ENCODE results near the gene CYTH2.
A peak's percentile ranks its signal among the peaks of the same experiment; 100 is the strongest.
"Not testable (repeated sequence)": the region's sequence is repeated elsewhere in the genome, so short reads cannot be mapped to it uniquely, and the experiment has no call there.

Gene CYTH2

DNA sequence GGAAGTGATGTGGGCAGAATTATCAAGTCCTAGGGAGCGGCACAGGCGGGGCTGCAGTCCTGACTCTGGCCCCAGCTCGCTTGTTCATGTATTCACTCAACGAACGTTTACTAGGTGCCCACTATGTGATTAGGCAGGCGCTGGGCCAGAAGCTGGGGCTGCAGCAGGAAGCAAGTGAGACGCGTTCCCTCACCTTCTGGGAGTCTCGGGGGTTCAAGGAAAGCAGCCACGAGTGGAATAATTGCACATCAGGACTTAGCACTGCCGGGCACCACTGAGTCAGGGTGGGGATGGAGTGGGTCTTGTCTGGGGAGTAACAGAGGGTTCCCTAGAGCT is 44.9 kb downstream of the CYTH2 start:
- Histone ChIP-seq H3K4me3 (ENCODE audit: low read depth, low read length) (peak overlapping the region; percentile 75; the same call in 1 of the 2 replicates), H3K36me3 (ENCODE audit: insufficient read depth, low read length) (no peaks in the 10 kb centered on the region), H3K27me3 (ENCODE audit: insufficient read depth, low read length) (peaks cover 18% of the 10 kb centered on the region), H3K4me1 (ENCODE audit: control insufficient read depth, insufficient read depth, low read length, unreplicated experiment) (no peaks in the 10 kb centered on the region), H3K79me2 (ENCODE audit: control insufficient read depth, insufficient read depth, low read length, unreplicated experiment) (no peaks in the 10 kb centered on the region), H3K27ac (ENCODE audit: low read depth, low read length) (no peak overlapping the region), H2AFZ (ENCODE audit: low read length, unreplicated experiment) (no peak overlapping the region)

DNA sequence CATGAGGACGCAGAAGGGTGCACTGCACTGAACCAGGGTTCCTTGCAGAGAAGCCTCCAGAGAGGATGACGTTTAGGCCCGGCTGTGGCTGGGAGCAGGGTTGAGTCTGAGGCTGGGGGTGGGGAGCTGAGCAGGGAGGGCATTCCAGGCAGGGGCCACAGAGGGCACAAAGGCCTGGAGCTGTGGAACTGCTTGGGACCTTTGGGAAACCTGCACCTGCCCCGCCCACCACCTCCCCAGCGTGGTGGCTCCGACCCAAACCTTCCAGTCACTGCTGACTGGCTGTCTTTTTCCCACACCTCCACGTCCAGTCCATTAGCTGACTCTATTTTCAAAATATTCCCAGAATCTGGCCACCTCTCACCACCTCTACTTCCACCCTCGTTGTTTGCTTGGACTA is 47.4 kb downstream of the CYTH2 start:
- Histone ChIP-seq H3K4me3 (ENCODE audit: low read depth, low read length) (no peak overlapping the region), H3K27me3 (ENCODE audit: insufficient read depth, low read length) (peaks cover 14% of the 10 kb centered on the region), H3K27ac (ENCODE audit: low read depth, low read length) (no peak overlapping the region), H3K4me1 (ENCODE audit: control insufficient read depth, insufficient read depth, low read length, unreplicated experiment) (no peaks in the 10 kb centered on the region), H3K36me3 (ENCODE audit: insufficient read depth, low read length) (no peaks in the 10 kb centered on the region), H2AFZ (ENCODE audit: low read length, unreplicated experiment) (no peak overlapping the region), H3K79me2 (ENCODE audit: control insufficient read depth, insufficient read depth, low read length, unreplicated experiment) (no peaks in the 10 kb centered on the region)

DNA sequence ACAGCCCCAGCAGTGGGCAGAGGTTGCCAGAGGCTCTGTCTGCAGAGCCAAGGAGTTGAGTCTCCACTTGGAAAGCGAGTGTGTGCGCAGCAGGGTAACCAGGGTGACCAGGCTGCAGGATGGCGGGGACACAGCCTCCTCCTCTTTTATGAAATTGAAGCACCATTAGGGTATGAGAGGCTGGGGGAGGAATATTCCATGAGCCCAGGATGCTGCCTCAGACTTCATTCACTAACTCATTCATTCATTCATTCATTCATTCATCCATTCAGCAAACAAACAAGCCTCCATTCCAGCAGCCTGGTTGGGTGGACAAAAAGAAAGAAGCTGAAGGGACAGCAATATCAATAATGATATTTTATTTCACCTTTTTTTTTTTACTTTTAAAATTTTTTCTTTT is 49.0 kb downstream of the CYTH2 start:
- no peak overlapping the region for H2AFZ ChIP-seq (ENCODE audit: low read length, unreplicated experiment)
- H3K4me3 ChIP-seq (ENCODE audit: low read depth, low read length), result no peak overlapping the region
- no peaks in the 10 kb centered on the region for H3K79me2 ChIP-seq (ENCODE audit: control insufficient read depth, insufficient read depth, low read length, unreplicated experiment)
- H3K27me3 ChIP-seq (ENCODE audit: insufficient read depth, low read length), result peaks cover under 1% of the 10 kb centered on the region; the same call in 1 of the 2 replicates
- no peaks in the 10 kb centered on the region for H3K36me3 ChIP-seq (ENCODE audit: insufficient read depth, low read length)
- H3K27ac ChIP-seq (ENCODE audit: low read depth, low read length), result no peak overlapping the region
- H3K4me1 ChIP-seq (ENCODE audit: control insufficient read depth, insufficient read depth, low read length, unreplicated experiment), result no peaks in the 10 kb centered on the region

DNA sequence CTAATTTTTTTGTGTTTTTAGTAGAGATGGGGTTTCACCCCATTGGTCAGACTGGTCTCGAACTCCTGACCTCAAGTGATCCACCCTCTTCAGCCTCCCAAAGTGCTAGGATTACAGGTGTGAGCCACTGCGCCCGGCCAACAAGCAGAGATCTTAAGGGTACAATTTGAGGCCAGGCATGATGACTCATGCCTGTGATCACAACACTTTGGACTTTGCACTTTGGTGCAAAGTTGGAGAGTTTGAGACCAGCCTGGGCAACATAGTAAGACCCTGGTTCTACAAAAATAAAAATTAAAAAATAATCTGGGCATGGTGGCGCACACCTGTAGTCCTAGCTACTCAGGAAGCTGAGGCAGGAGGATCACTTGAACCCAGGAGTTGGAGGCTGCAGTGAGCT is 50.3 kb downstream of the CYTH2 start:
- not testable (repeated sequence) for H3K4me3 ChIP-seq (ENCODE audit: low read depth, low read length); H3K27ac ChIP-seq (ENCODE audit: low read depth, low read length); H3K79me2 ChIP-seq (ENCODE audit: control insufficient read depth, insufficient read depth, low read length, unreplicated experiment); H3K4me1 ChIP-seq (ENCODE audit: control insufficient read depth, insufficient read depth, low read length, unreplicated experiment); H2AFZ ChIP-seq (ENCODE audit: low read length, unreplicated experiment); H3K36me3 ChIP-seq (ENCODE audit: insufficient read depth, low read length); H3K27me3 ChIP-seq (ENCODE audit: insufficient read depth, low read length)

DNA sequence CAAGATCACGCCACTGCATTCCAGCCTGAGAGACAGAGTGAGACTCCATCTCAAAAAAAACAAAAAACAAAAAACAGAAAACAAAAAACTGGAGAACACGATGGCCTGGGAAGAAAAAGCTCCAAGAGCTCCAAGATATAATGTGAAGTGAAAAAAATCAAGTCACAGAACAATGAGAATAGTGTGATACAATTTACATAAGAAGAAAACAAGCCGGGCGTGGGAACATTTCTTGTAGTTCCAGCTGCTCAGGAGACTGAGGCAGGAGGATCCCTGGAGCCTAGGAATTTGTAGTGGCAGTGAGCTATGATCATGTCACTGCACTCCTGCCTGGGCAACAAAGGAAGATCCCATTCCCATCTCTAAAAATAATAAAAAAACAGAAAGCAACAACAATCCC is 51.0 kb downstream of the CYTH2 start:
- H3K79me2 ChIP-seq (ENCODE audit: control insufficient read depth, insufficient read depth, low read length, unreplicated experiment), result no peaks in the 10 kb centered on the region
- H2AFZ ChIP-seq (ENCODE audit: low read length, unreplicated experiment), result no peak overlapping the region
- H3K27ac ChIP-seq (ENCODE audit: low read depth, low read length), result no peak overlapping the region
- no peaks in the 10 kb centered on the region for H3K27me3 ChIP-seq (ENCODE audit: insufficient read depth, low read length)
- no peaks in the 10 kb centered on the region for H3K36me3 ChIP-seq (ENCODE audit: insufficient read depth, low read length)
- no peaks in the 10 kb centered on the region for H3K4me1 ChIP-seq (ENCODE audit: control insufficient read depth, insufficient read depth, low read length, unreplicated experiment)
- no peak overlapping the region for H3K4me3 ChIP-seq (ENCODE audit: low read depth, low read length)

DNA sequence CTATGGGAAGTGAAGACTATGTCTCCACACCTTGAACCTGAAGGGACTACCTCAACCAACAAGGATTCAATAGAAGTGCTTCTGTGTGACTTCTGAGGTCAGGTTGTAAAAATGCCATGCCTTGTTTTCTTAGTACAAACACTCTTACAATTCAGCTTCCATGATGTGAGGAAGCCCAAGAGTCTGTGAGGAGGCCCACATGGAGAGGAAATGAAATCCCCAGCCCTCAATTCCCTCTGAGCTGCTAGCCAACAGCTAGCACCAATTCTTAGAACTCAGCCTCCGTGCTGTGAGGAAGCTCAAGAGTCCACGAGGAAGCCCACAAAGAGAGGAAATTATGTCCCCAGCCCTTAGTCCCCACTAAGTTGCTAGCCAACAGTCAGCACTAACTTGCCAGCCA is 55.1 kb downstream of the CYTH2 start:
- no peak overlapping the region for H3K4me3 ChIP-seq (ENCODE audit: low read depth, low read length)
- H3K4me1 ChIP-seq (ENCODE audit: control insufficient read depth, insufficient read depth, low read length, unreplicated experiment), result no peaks in the 10 kb centered on the region
- H2AFZ ChIP-seq (ENCODE audit: low read length, unreplicated experiment), result no peak overlapping the region
- H3K27ac ChIP-seq (ENCODE audit: low read depth, low read length), result no peak overlapping the region
- no peaks in the 10 kb centered on the region for H3K79me2 ChIP-seq (ENCODE audit: control insufficient read depth, insufficient read depth, low read length, unreplicated experiment)
- no peaks in the 10 kb centered on the region for H3K27me3 ChIP-seq (ENCODE audit: insufficient read depth, low read length)
- H3K36me3 ChIP-seq (ENCODE audit: insufficient read depth, low read length), result no peaks in the 10 kb centered on the region

DNA sequence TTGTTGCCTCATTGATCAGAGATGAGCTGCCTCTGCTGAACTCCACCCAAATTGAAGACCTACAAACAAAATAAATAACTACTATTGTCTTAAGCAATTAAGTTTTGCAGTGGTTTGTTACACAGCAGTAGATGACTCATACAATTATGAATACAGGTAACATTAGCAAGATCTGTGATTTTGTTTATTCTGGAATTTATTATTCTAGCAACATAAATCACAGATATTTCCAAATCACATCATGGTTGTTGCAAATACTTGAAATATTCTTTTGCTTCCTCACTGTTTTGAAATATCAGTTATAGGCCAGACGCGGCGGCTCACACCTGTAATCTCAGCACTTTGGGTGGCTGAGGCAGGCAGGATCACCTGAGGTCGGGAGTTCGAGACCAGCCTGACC is 55.6 kb downstream of the CYTH2 start:
- Histone ChIP-seq H3K4me1 (ENCODE audit: control insufficient read depth, insufficient read depth, low read length, unreplicated experiment) (no peaks in the 10 kb centered on the region), H3K36me3 (ENCODE audit: insufficient read depth, low read length) (no peaks in the 10 kb centered on the region), H3K27me3 (ENCODE audit: insufficient read depth, low read length) (no peaks in the 10 kb centered on the region), H3K27ac (ENCODE audit: low read depth, low read length) (no peak overlapping the region), H3K79me2 (ENCODE audit: control insufficient read depth, insufficient read depth, low read length, unreplicated experiment) (no peaks in the 10 kb centered on the region), H3K4me3 (ENCODE audit: low read depth, low read length) (no peak overlapping the region), H2AFZ (ENCODE audit: low read length, unreplicated experiment) (no peak overlapping the region)

DNA sequence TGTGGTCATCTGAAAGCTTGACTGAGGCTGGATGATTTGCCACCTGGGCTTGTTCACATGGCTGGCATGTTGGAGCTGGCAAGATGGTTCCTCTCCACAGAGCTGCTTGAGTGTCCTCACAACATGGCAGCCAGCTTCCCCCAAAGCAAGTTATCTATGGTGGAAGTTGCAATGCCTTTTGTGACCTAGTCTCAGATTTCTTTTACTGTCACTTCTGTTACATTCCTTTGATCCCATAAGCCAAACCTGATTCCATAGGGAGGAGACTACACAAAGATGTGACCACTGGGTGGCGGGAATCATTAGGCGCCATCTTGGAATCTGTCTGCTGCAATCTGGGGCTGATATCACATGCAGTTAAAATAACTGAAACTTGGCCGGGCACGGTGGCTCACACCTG is 60.0 kb downstream of the CYTH2 start:
- no peak overlapping the region for H3K4me3 ChIP-seq (ENCODE audit: low read depth, low read length)
- H2AFZ ChIP-seq (ENCODE audit: low read length, unreplicated experiment), result no peak overlapping the region
- H3K27ac ChIP-seq (ENCODE audit: low read depth, low read length), result no peak overlapping the region
- H3K36me3 ChIP-seq (ENCODE audit: insufficient read depth, low read length), result no peaks in the 10 kb centered on the region
- H3K27me3 ChIP-seq (ENCODE audit: insufficient read depth, low read length), result no peaks in the 10 kb centered on the region
- H3K4me1 ChIP-seq (ENCODE audit: control insufficient read depth, insufficient read depth, low read length, unreplicated experiment), result no peaks in the 10 kb centered on the region
- no peaks in the 10 kb centered on the region for H3K79me2 ChIP-seq (ENCODE audit: control insufficient read depth, insufficient read depth, low read length, unreplicated experiment)

DNA sequence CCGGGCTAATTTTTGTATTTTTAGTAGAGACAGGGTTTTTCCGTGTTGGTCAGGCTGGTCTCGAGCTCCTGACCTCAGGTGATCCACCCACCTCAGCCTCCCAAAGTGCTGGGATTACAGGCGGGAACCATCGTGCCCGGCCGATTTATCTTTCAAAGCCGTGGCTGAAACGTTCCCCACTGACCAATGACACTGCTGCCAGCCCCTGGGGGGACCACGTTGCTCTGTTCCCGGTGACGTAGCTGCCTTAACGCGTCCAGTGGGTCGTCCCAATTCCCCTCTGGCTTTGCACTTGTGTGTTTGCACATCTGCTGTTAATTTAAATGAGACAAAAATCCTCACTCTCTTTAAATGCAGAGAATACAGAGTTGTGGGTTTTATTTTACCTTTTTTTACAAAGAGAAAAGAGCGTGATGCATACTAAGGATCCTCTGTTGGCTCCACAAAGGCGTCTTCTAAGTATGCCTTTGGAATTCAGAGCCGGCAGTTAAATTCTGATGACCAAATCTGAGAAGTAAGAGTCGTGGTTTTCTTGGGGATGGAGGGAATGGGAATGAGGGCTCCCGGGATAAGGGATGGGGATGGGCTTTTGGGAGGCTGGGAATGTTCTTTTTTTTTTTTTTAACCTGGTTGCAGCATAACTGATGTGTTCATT is 61.0 kb downstream of the CYTH2 start:
- no peaks in the 10 kb centered on the region for H3K4me1 ChIP-seq (ENCODE audit: control insufficient read depth, insufficient read depth, low read length, unreplicated experiment)
- H3K27me3 ChIP-seq (ENCODE audit: insufficient read depth, low read length), result no peaks in the 10 kb centered on the region
- no peaks in the 10 kb centered on the region for H3K79me2 ChIP-seq (ENCODE audit: control insufficient read depth, insufficient read depth, low read length, unreplicated experiment)
- no peak overlapping the region for H2AFZ ChIP-seq (ENCODE audit: low read length, unreplicated experiment)
- H3K36me3 ChIP-seq (ENCODE audit: insufficient read depth, low read length), result no peaks in the 10 kb centered on the region
- no peak overlapping the region for H3K27ac ChIP-seq (ENCODE audit: low read depth, low read length)
- no peak overlapping the region for H3K4me3 ChIP-seq (ENCODE audit: low read depth, low read length)

DNA sequence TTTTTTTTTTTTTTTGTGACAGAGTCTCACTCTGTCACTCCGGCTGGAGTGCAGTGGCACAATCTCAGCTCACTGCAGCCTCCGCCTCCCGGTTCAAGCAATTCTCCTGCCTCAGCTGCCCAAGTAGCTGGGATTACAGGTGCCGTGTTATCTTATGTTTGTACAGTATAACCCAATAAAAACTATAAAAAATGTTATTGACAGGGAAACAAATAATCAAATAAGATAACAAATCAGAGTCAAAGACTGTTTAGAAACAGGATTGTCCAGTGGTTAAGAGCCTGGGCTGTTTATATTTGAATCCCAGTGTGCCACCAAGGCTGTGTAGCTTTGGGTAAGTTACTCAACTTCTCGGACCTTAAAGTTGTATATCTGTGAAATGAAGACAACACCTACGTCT is 61.6 kb downstream of the CYTH2 start:
- Histone ChIP-seq H3K36me3 (ENCODE audit: insufficient read depth, low read length) (no peaks in the 10 kb centered on the region), H3K27ac (ENCODE audit: low read depth, low read length) (no peak overlapping the region), H3K4me1 (ENCODE audit: control insufficient read depth, insufficient read depth, low read length, unreplicated experiment) (no peaks in the 10 kb centered on the region), H2AFZ (ENCODE audit: low read length, unreplicated experiment) (no peak overlapping the region), H3K79me2 (ENCODE audit: control insufficient read depth, insufficient read depth, low read length, unreplicated experiment) (no peaks in the 10 kb centered on the region), H3K27me3 (ENCODE audit: insufficient read depth, low read length) (no peaks in the 10 kb centered on the region), H3K4me3 (ENCODE audit: low read depth, low read length) (no peak overlapping the region)
